Activated CD4-positive, CD25-positive, alpha-beta regulatory T cell treated with anti-CD3 and anti-CD28 coated beads, Interleukin-2, amount 50 U/mL, for 16 hours (primary cell): ENCODE data around the gene RPH3AL.
"Not testable (repeated sequence)": the region's sequence is repeated elsewhere in the genome, so short reads cannot be mapped to it uniquely, and the experiment has no call there.

Source experiments
- DNase-seq: peaks from one replicate; pipeline ENCODE4 v3.0.0-alpha.2; 2020; ENCODE audit warnings: low read depth, low spot score

RPH3AL gene

DNA sequence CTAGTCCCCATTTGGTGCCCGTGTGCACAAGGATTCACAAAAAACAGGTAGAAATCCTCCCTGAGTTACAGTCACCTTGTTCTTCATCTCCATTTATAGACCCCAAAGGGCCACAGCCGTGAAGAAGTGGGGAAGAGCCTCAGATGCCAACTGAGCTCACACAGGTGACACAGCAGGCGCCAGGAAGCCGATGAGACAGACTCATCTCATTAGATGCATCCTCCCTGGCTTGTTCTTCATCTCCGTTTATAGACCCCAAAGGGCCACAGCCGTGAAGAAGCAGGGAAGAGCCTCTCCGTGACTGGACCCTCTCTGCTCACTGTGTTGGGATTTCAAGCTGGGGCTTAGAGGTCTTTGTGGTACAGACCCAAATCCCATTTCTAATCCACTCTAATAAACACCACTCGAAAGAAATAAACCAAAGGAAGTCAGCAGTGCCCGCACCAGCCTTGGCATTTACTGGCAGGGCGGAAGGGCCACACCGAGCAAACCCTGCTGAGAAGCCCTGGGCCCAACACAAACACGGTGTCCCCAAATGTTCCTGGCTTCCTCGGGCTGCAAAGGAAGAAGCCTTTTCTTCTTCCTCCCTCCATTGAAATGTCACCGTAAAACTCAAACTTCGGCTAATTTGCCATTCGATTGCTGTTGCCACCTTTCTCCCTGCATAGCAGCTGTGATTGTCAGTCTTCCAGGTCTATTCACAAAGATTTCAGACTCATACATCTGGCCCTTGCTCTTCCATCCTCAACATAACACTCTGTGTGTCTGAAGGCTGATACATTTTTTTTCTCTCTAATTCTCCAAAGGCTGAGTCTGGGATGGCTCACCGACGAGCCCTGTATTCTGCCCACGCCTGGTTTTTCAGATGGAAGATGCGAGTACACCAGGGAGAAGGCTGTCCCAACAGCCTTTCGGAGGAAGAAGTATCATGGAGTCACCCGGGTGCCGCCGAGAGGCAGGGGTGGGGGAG, 126.2 kb downstream of the RPH3AL start:
- DNase-seq = no peak

GRCh38 chr17:225551-225950, 127.1 kb downstream of the RPH3AL start:
- no peak for DNase-seq

DNA sequence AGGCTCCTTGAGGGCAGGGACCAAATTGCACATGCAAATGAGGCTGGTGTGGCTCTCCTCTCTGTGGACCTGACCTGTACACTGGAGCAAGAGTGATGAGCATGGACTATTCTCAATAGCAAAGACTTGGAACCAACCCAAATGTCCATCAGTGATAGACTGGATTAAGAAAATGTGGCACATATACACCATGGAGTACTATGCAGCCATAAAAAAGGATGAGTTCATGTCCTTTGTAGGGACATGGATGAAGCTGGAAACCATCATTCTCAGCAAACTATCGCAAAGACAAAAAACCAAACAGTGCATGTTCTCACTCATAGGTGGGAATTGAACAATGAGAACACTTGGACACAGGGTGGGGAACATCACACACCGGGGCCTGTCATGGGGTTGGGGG, 128.0 kb downstream of the RPH3AL start:
- not testable (repeated sequence) for DNase-seq

DNA sequence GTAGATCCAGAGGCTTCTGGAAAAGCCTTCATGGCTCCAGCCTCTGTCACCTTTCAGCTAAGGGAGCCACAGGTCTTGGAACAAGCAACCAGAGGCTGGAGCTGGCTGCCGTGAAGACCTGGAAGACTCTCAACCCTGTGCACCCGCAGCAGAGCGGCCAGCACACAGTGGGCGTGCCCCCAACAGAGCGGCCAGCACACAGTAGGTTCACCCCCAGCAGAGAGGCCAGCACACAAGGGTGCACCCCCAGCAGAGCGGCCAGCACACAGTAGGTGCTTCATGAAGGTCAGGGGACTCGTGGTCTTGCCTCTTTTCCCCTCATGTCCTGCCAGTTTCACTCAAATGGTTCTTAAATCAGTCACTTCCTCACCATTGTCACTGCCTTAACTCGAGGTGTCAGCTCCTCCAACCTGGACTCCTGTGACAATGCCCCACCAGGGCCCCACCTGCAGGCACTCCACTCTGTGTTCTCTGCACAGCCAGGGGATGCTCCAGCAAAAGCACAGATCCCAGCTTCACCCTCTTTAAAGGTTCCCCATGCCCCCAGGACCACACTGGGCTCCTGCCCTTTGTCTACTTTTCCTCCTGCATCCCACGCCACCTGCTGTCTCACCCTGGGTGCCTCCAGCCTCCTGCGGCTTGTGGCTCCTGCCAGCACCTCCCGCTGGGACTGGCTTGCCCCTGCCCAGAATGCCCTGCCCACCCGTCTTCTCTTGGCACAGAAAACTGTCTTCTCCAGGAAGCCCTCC, 128.7 kb downstream of the RPH3AL start:
- DNase-seq = no peak

- no peak for DNase-seq
Measured at GRCh38 chr17:222172-222571, 130.4 kb downstream of the RPH3AL start.

- no peak for DNase-seq
Measured at GRCh38 chr17:219696-220095, 132.9 kb downstream of the RPH3AL start.

GRCh38 chr17:218432-219110, 134.0 kb downstream of the RPH3AL start:
- DNase-seq = no peak

DNA sequence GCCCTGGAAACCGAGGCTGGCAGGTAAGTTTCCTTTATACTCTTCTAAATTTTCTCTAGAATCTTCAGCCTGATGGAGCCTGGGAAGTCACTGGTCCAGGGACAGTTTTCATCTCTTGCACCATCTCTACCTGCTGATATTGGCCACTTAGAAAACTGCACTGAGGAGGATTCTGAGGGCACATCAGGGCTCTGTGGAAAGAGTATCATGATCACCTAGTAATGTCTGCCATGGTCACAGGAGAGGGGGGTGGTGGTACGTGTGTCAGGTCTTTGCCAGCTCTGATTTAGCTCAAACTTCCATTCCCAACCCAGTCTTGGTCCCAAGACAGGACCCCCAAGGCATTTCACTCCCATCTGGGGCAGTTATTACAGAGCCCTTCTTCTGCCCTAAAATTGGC, 136.0 kb downstream of the RPH3AL start:
- no peak for DNase-seq

GRCh38 chr17:215563-216478, 136.8 kb downstream of the RPH3AL start:
- DNase-seq = not testable (repeated sequence)

DNA sequence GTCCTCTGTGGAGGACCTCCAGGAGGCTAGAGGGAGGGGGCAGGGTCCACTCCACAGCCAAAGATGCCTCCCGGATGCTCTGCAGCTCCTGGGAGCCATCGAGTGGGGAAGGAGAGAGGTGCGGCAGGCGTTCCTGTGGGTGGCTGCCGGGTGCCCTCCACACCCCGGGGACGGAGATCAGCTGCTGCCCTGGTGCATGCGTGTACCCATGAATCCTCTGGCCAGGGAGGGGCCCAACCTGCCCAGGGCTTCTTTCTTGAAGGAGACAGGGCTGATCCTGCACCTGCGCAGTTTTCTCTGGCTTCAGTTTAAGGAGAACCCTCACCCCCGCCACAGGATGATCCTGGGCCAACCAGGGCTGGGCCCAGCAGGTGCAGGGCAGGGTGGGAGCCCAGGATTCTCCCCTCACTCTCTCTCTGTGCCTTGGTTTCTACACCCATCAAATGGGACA, 137.7 kb downstream of the RPH3AL start:
- DNase-seq = no peak

DNA sequence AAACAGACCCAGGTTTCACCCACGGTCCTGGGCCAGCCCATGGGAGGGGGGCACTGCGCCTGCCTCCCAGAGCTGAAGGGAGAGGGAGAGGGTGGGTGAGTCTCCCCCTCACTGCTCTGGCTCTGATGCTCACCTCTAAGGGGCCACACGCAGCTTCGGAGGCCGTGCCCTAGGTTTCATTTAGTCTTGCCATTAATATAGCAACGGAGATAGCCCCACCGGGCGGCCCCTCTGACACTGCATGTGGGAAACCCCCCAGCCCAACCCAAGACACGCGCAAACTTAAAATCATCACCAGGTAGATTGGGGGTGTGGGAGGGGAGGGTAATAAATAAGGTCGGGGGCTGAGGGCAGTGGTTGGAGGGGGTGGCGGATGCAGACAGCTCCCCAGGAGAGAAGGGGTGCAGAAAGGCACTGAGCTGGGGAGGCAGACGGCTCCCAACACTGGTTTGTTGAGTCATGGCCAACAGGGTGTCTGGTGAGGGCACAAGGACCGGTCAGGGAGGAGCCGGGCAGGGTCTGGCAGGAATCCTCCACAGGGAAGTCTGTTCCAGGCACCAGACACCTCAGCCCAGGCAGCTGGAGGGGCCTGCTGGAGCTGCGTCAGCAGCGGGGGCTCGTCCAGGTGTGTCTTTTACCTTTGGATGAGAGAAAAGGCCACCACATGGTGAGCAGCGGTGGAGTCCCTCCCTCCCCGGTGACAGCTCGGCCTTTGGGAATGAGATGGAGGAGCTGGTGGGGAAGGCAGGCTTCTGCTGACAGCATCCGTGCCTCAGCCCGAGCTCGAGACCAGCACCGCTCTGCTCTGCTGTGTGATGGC, 139.1 kb downstream of the RPH3AL start:
- DNase-seq = no peak

DNA sequence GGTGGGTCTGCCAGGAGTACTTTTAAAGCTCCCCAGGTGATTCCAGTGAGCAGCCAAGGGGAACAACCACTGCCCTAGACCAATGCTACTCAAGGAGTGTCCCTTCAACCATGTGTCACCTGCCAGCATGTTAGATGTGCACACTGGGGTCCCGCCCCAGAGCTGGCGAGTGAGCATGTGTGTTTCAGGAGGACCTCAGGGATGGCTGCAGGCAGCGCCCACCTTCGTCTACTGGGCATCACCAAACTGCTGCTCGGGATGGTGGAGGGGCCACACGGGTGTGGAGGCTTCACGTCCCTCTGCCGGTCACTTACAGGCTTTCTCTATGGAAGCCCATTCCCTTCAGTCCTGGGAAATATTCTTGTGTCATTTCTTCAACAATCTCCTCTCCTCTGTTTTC, 142.2 kb downstream of the RPH3AL start:
- no peak for DNase-seq

GRCh38 chr17:208429-208828, 144.2 kb downstream of the RPH3AL start:
- no peak for DNase-seq

DNA sequence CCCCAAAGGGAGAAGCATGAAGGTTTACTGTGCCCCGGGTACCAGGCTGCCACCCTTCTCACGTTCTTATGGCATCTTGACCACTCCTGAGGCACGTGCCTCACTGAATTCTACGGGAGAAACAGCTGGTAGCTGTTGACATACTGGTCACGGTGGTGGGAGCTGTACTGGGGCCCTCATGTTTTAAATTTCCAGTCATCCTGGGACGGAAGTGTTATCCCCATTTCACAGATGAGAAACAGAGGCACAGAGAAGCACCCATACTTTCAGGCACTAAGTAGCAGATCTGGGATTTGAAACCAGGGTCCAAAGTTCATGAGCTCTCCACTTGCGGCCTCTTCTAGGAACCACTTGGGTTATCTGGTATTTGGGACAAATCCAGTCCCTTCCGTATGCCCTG, 144.8 kb downstream of the RPH3AL start:
- no peak for DNase-seq

- no peak for DNase-seq
Measured at GRCh38 chr17:206941-207560, 145.6 kb downstream of the RPH3AL start.

GRCh38 chr17:206484-206883, 146.1 kb downstream of the RPH3AL start:
- not testable (repeated sequence) for DNase-seq

- no peak for DNase-seq
Measured at GRCh38 chr17:205817-206216, 146.8 kb downstream of the RPH3AL start.

DNA sequence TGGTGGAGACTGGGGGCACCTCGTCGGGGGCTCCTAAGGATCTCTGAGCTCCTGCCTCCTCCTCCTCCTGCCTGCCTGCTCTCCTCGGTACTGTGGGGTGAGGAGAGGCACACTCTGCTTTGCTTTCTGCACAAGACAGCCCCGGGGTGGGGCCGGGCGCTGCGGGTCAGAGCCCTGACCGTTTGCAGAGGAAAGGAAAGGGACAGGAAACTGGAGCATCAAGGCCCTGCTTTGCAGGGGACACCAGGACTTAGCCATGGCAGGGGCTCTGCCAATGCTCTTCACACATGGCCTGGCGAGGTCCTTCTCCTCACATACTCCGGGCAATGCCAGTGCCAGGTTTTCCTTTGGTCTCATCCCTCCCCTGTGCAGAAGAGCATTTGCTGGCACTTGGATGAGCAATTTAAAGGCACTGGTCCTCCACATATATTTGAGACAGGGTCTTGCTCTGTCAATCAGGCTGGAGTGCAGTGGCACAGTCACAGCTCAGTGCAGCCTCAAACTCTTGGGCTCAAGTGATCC, 147.4 kb downstream of the RPH3AL start:
- DNase-seq = no peak

GRCh38 chr17:204427-205147, 148.0 kb downstream of the RPH3AL start:
- DNase-seq = no peak
